HG03457 (cell line): ENCODE results near the gene TMEM63C.
"Not testable (repeated sequence)": the region's sequence is repeated elsewhere in the genome, so short reads cannot be mapped to it uniquely, and the experiment has no call there.

Experiments used
- ATAC-seq: cut with Tn5 transposase; IDR thresholded peaks from one replicate; pipeline ENCODE4 v1.9.1; 2021; ENCODE audit warnings: moderate number of reproducible peaks; ENCODE audit not compliant: unreplicated experiment

Gene TMEM63C

GRCh38 chr14:77275601-77276017 lies 94.0 kb downstream of the TMEM63C start:
- no peak for ATAC-seq

GRCh38 chr14:77276295-77276935 lies 94.8 kb downstream of the TMEM63C start:
- ATAC-seq: no peak

- no peak for ATAC-seq
Observed at GRCh38 chr14:77276959-77277358, 95.4 kb downstream of the TMEM63C start.

GRCh38 chr14:77278461-77279230 lies 97.0 kb downstream of the TMEM63C start:
- ATAC-seq: no peak

- no peak for ATAC-seq
Observed at GRCh38 chr14:77279719-77280118, 98.1 kb downstream of the TMEM63C start.

- ATAC-seq: not testable (repeated sequence)
Observed at GRCh38 chr14:77280921-77281320, 99.3 kb downstream of the TMEM63C start.

GRCh38 chr14:77281852-77282410 lies 100.3 kb downstream of the TMEM63C start:
- no peak for ATAC-seq

GRCh38 chr14:77284066-77284465 lies 102.5 kb downstream of the TMEM63C start:
- no peak for ATAC-seq

- no peak for ATAC-seq
Observed at GRCh38 chr14:77284466-77284865, 102.9 kb downstream of the TMEM63C start.

- ATAC-seq: no peak
Observed at GRCh38 chr14:77286576-77286975, 105.0 kb downstream of the TMEM63C start.

- ATAC-seq: no peak
Observed at GRCh38 chr14:77290705-77291104, 109.1 kb downstream of the TMEM63C start.

- no peak for ATAC-seq
Observed at GRCh38 chr14:77296155-77296554, 114.6 kb downstream of the TMEM63C start.

GRCh38 chr14:77296906-77297305 lies 115.3 kb downstream of the TMEM63C start:
- ATAC-seq: no peak

- no peak for ATAC-seq
Observed at GRCh38 chr14:77299771-77300170, 118.2 kb downstream of the TMEM63C start.

GRCh38 chr14:77301103-77301502 lies 119.5 kb downstream of the TMEM63C start:
- no peak for ATAC-seq

GRCh38 chr14:77302926-77303325 lies 121.3 kb downstream of the TMEM63C start:
- ATAC-seq: no peak

GRCh38 chr14:77303417-77304156 lies 122.0 kb downstream of the TMEM63C start:
- ATAC-seq: no peak

- ATAC-seq: no peak
Observed at GRCh38 chr14:77305696-77306095, 124.1 kb downstream of the TMEM63C start.

- ATAC-seq: no peak
Observed at GRCh38 chr14:77306416-77306815, 124.8 kb downstream of the TMEM63C start.

- no peak for ATAC-seq
Observed at GRCh38 chr14:77306851-77307496, 125.4 kb downstream of the TMEM63C start.
